ENCODE results near the gene TMUB2. TPM values are rescaled to one million over a fixed set of nuclear protein-coding genes. Genes with fewer than 3 reads are reported as not detected.

The TMUB2 gene
- total and polyA plus RNA-seq, 2 of the 13 experiments (the other 11 are each of a cell fraction or from before 2014, with no cell fraction given): 26.9 to 50.8 TPM

GRCh38 chr17:44200478-44201155 lies 13.8 kb downstream of the TMUB2 start (continued):
- no peak for TF ChIP-seq SP140L (CRISPR knock-in tag; IDR thresholded peaks at IDR 0.05; ENCODE audit: borderline replicate concordance)
- 0 out of 2 replicates have a peak, but pooled peaks have one; percentile 62 for TF ChIP-seq PCBP1 (IDR thresholded peaks at IDR 0.05; ENCODE audit: borderline replicate concordance, low read depth, low read length)
- TF ChIP-seq CREM (IDR thresholded peaks at IDR 0.05): no peak
- no peak for TF ChIP-seq CREM (CRISPR knock-in tag; IDR thresholded peaks at IDR 0.05)
- TF ChIP-seq RBAK (CRISPR knock-in tag; IDR thresholded peaks at IDR 0.05): peak; percentile 44; the same call in 1 of the 2 replicates
- no peak for TF ChIP-seq MIXL1 (CRISPR knock-in tag; IDR thresholded peaks at IDR 0.05)
- peak; percentile 76 for TF ChIP-seq ZNF768 (CRISPR knock-in tag; IDR thresholded peaks at IDR 0.05)
- no peak for TF ChIP-seq ZNF234 (CRISPR knock-in tag; conservative IDR thresholded peaks at IDR 0.05)
- TF ChIP-seq MAZ (IDR thresholded peaks at IDR 0.05; ENCODE audit: borderline replicate concordance, low read depth, low read length): no peak
- peak; percentile 59 for TF ChIP-seq MAZ (CRISPR knock-in tag; IDR thresholded peaks at IDR 0.05; ENCODE audit: low read depth)
- TF ChIP-seq ZNF788 (CRISPR knock-in tag; IDR thresholded peaks at IDR 0.05; ENCODE audit: borderline replicate concordance): peak; percentile 59; the same call in 1 of the 2 replicates
- TF ChIP-seq MAFF (IDR thresholded peaks at IDR 0.05; ENCODE audit: low read depth, low read length): no peak
- peak; percentile 86 for TF ChIP-seq ZNF782 (CRISPR knock-in tag; IDR thresholded peaks at IDR 0.05; ENCODE audit: borderline replicate concordance)
- TF ChIP-seq ZNF549 (CRISPR knock-in tag; IDR thresholded peaks at IDR 0.05): no peak
- TF ChIP-seq ZFP36L2 (CRISPR knock-in tag; IDR thresholded peaks at IDR 0.05): no peak
- TF ChIP-seq ZNF841 (CRISPR knock-in tag; IDR thresholded peaks at IDR 0.05; ENCODE audit: borderline replicate concordance): no peak
- TF ChIP-seq ZC3H4 (CRISPR knock-in tag; IDR thresholded peaks at IDR 0.05; ENCODE audit: borderline replicate concordance): peak; percentile 4; the same call in 1 of the 2 replicates
- no peak for TF ChIP-seq RAD51 (IDR thresholded peaks at IDR 0.05; ENCODE audit: borderline replicate concordance)
- TF ChIP-seq CENPX (CRISPR knock-in tag; IDR thresholded peaks at IDR 0.05): no peak
- no peak for TF ChIP-seq HNF1A (IDR thresholded peaks at IDR 0.05; ENCODE audit: low read depth)
- 0 out of 2 replicates have a peak, but pooled peaks have one; percentile 54 for TF ChIP-seq HNF1A (CRISPR knock-in tag; IDR thresholded peaks at IDR 0.05; ENCODE audit: borderline replicate concordance)
- no peak for TF ChIP-seq ZNF33B (CRISPR knock-in tag; IDR thresholded peaks at IDR 0.05)
- peak; percentile 82; the same call in 1 of the 2 replicates for TF ChIP-seq ZNF343 (CRISPR knock-in tag; IDR thresholded peaks at IDR 0.05)
- peak; percentile 56; the same call in 1 of the 2 replicates for TF ChIP-seq HDAC2 (CRISPR knock-in tag; IDR thresholded peaks at IDR 0.05)
- no peak for TF ChIP-seq SNRNP70 (IDR thresholded peaks at IDR 0.05; ENCODE audit: low read depth, low read length)
- no peak for TF ChIP-seq NCOR1 (IDR thresholded peaks at IDR 0.05; ENCODE audit: borderline replicate concordance, low read length)
- TF ChIP-seq SALL2 (CRISPR knock-in tag; IDR thresholded peaks at IDR 0.05): no peak; the same call in 1 of the 2 replicates
- TF ChIP-seq ZNF274 (CRISPR knock-in tag; IDR thresholded peaks at IDR 0.05): peak; percentile 77; the same call in 1 of the 2 replicates

Data from HepG2 (cell line).